Neural progenitor cell (in vitro differentiated cells): ENCODE results near the gene LGR4.

Experiments
- EZH2 ChIP-seq: fragments of 200-600 bp; sonication (generic); IDR thresholded peaks from 2 replicates; pipeline ENCODE4 v1.6.1; 2017; ENCODE audit warnings: antibody characterized with exemption, mild to moderate bottlenecking, moderate library complexity
- EZH2phosphoT487 ChIP-seq: fragments of 200-600 bp; sonication (generic); IDR thresholded peaks from 2 replicates; pipeline ENCODE4 v1.6.1; 2017; ENCODE audit warnings: antibody characterized with exemption
- TF ChIP-seq, protein P1 (sequence below): fragments of 200-600 bp; sonication (generic); IDR thresholded peaks from 2 replicates; pipeline ENCODE4 v1.5.1; 2017; ENCODE audit warnings: antibody characterized with exemption, mild to moderate bottlenecking

DNA sequence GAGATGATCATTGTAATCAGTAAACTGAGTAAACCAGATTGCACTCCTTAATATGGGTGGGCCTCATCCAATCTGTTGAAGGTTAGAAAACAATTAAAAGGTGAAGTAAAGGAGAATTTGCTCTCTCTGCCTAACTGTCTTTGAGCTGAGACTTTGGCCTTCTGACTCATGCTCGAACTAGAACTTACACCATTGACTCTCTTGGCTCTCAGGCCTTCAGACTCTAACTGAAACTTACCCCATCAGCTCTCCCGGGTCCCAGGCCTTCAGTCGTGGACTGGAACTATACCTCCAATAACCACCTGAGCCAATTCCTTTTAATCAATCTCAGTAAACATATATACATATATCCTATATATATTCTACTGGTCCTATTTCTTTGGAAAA, 34.0 kb downstream of the LGR4 start:
- TF ChIP-seq, protein P1, sequence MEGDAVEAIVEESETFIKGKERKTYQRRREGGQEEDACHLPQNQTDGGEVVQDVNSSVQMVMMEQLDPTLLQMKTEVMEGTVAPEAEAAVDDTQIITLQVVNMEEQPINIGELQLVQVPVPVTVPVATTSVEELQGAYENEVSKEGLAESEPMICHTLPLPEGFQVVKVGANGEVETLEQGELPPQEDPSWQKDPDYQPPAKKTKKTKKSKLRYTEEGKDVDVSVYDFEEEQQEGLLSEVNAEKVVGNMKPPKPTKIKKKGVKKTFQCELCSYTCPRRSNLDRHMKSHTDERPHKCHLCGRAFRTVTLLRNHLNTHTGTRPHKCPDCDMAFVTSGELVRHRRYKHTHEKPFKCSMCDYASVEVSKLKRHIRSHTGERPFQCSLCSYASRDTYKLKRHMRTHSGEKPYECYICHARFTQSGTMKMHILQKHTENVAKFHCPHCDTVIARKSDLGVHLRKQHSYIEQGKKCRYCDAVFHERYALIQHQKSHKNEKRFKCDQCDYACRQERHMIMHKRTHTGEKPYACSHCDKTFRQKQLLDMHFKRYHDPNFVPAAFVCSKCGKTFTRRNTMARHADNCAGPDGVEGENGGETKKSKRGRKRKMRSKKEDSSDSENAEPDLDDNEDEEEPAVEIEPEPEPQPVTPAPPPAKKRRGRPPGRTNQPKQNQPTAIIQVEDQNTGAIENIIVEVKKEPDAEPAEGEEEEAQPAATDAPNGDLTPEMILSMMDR = no peak
- no peak for TF ChIP-seq EZH2
- no peak for TF ChIP-seq EZH2phosphoT487
